SK-N-SH (cell line): ENCODE results near the gene FBXW11. TPM values are rescaled to one million over a fixed set of nuclear protein-coding genes. Genes with fewer than 3 reads are reported as not detected.
A peak's percentile ranks its signal among the peaks of the same experiment; 100 is the strongest.

ENCODE experiments used
- CTCF ChIA-PET: fragments of 300-600, 350-600 bp; formaldehyde crosslinking; extraction: SDS; loops from one replicate; lab custom pipeline; 2021; lab: Yijun Ruan, JAX
- POLR2A ChIA-PET: fragments of 350-600 bp; sonication (Branson Sonifier 250); formaldehyde crosslinking; extraction: SDS; loops from one replicate; lab custom pipeline; 2020; ENCODE audit warnings: antibody characterized with exemption, inconsistent platforms; lab: Yijun Ruan, JAX
- DNase-seq: peaks from one replicate; pipeline ENCODE4 v3.0.0; 2012
- H2AFZ ChIP-seq: fragments of 200-600 bp; sonication (generic); 2 replicates; pipeline ENCODE4 v1.8.1; 2016; ENCODE audit warnings: antibody characterized with exemption, mild to moderate bottlenecking, low read depth
- H3F3A ChIP-seq: fragments of 200-600 bp; sonication (generic); replicated peaks from 2 replicates; pipeline ENCODE3; 2016; ENCODE audit warnings: antibody characterized with exemption, mild to moderate bottlenecking; ENCODE audit not compliant: insufficient read depth
- H3K27ac ChIP-seq, 2 experiments: fragments of 200-500 bp in 1 of 2; fragments of 200-600 bp in 1 of 2; sonication (Bioruptor generic) in 1 of 2; sonication (generic), shearing (Covaris generic) in 1 of 2; 2 replicates each; pipeline versions ENCODE4 v1.5.1 to v1.6.1; 2014 to 2016; ENCODE audit warnings: low read depth in 2 of 2, inconsistent platforms in 1 of 2, low read length in 1 of 2, mild to moderate bottlenecking in 1 of 2, mixed read lengths in 1 of 2
- H3K27me3 ChIP-seq: fragments of 200-600 bp; sonication (generic), shearing (Covaris generic); 2 replicates; pipeline ENCODE4 v1.6.1; 2016; ENCODE audit warnings: mixed run types; ENCODE audit not compliant: insufficient read depth
- H3K36me3 ChIP-seq, 2 experiments: fragments of 200-500 bp in 1 of 2; fragments of 200-600 bp in 1 of 2; sonication (Bioruptor generic) in 1 of 2; sonication (generic) in 1 of 2; replicated peaks in 1 of 2; 2 replicates each; pipeline versions ENCODE3 to v1.5.1; 2014 to 2016; ENCODE audit warnings: low read length in 1 of 2, mild to moderate bottlenecking in 1 of 2; ENCODE audit not compliant: insufficient read depth in 2 of 2, control insufficient read depth in 1 of 2
- H3K4me1 ChIP-seq, 2 experiments: fragments of 200-500 bp in 1 of 2; fragments of 200-600 bp in 1 of 2; sonication (Bioruptor generic) in 1 of 2; sonication (generic), shearing (Covaris generic) in 1 of 2; 2 replicates each; pipeline versions ENCODE4 v1.5.1 to v1.6.1; 2014 to 2016; ENCODE audit warnings: low read depth in 1 of 2, low read length in 1 of 2, mixed run types in 1 of 2; ENCODE audit not compliant: insufficient read depth in 2 of 2, control insufficient read depth in 1 of 2
- H3K4me2 ChIP-seq: fragments of 200-600 bp; sonication (generic), shearing (Covaris generic); 2 replicates; pipeline ENCODE4 v1.6.1; 2017; ENCODE audit warnings: mixed run types
- H3K4me3 ChIP-seq, 2 experiments: fragments of 200-500 bp in 1 of 2; fragments of 200-600 bp in 1 of 2; sonication (Bioruptor generic) in 1 of 2; sonication (generic), shearing (Covaris generic) in 1 of 2; 2 replicates each; pipeline versions ENCODE4 v1.5.1 to v1.8.1; 2014 to 2016; ENCODE audit warnings: low read depth in 2 of 2, inconsistent platforms in 1 of 2, low read length in 1 of 2, mild to moderate bottlenecking in 1 of 2, mixed read lengths in 1 of 2, moderate library complexity in 1 of 2
- H3K79me2 ChIP-seq: fragments of 200-600 bp; sonication (generic); 2 replicates; pipeline ENCODE4 v1.8.1; 2017; ENCODE audit warnings: mild to moderate bottlenecking; ENCODE audit not compliant: insufficient read depth
- H3K9ac ChIP-seq: fragments of 200-600 bp; sonication (generic); 2 replicates; pipeline ENCODE4 v1.6.1; 2017; ENCODE audit warnings: mixed run types
- H3K9me2 ChIP-seq: fragments of 200-600 bp; sonication (generic); 2 replicates; pipeline ENCODE4 v1.6.1; 2017; ENCODE audit warnings: mixed run types
- H3K9me3 ChIP-seq: fragments of 200-600 bp; sonication (generic); 2 replicates; pipeline ENCODE4 v1.6.1; 2017; ENCODE audit warnings: mixed run types, mild to moderate bottlenecking, moderate library complexity
- H4K20me1 ChIP-seq: fragments of 200-600 bp; sonication (generic); 2 replicates; pipeline ENCODE4 v1.6.1; 2017; ENCODE audit warnings: mild to moderate bottlenecking, mixed run types; ENCODE audit not compliant: insufficient read depth
- CHD2 ChIP-seq: fragments of 150-350 bp; IDR thresholded peaks from 2 replicates; pipeline ENCODE4 v1.6.1; 2018; ENCODE audit warnings: low read length; ENCODE audit not compliant: partially characterized antibody
- ELF1 ChIP-seq: IDR thresholded peaks from 2 replicates; pipeline ENCODE4 v1.4.0; 2012
- EP300 ChIP-seq, 2 experiments: IDR thresholded peaks; 2 replicates each; pipeline versions ENCODE4 v1.4.0 to v1.6.1; 2012; ENCODE audit warnings: borderline replicate concordance in 1 of 2, low read depth in 1 of 2, low read length in 1 of 2
- FOSL2 ChIP-seq: IDR thresholded peaks from 2 replicates; pipeline ENCODE4 v1.4.0; 2012; ENCODE audit warnings: low read depth, mild to moderate bottlenecking, moderate library complexity, borderline replicate concordance
- GABPA ChIP-seq: IDR thresholded peaks from 2 replicates; pipeline ENCODE4 v1.4.0; 2012; ENCODE audit warnings: low read depth, mild to moderate bottlenecking
- IRF3 ChIP-seq: fragments of 150-350 bp; IDR thresholded peaks from 2 replicates; pipeline ENCODE4 v1.6.1; 2016; ENCODE audit warnings: mild to moderate bottlenecking, low read depth, low read length
- JUND ChIP-seq: IDR thresholded peaks from 2 replicates; pipeline ENCODE4 v1.4.0; 2012
- MEF2A ChIP-seq: IDR thresholded peaks from 2 replicates; pipeline ENCODE4 v1.4.0; 2012; ENCODE audit warnings: low read depth, borderline replicate concordance
- MXI1 ChIP-seq: IDR thresholded peaks from 2 replicates; pipeline ENCODE4 v1.6.1; 2012; ENCODE audit warnings: mild to moderate bottlenecking, low read depth, low read length, improper control_type of control experiment
- NRF1 ChIP-seq: IDR thresholded peaks from 2 replicates; pipeline ENCODE4 v1.6.1; 2012; ENCODE audit warnings: low read depth, mild to moderate bottlenecking, low read length
- POLR2AphosphoS5 ChIP-seq: IDR thresholded peaks from 2 replicates; pipeline ENCODE4 v1.6.1; 2012; ENCODE audit warnings: low read depth, low read length
- RAD21 ChIP-seq: IDR thresholded peaks from 2 replicates; pipeline ENCODE4 v1.6.1; 2012; ENCODE audit warnings: mild to moderate bottlenecking, low read length
- RCOR1 ChIP-seq: fragments of 150-350 bp; IDR thresholded peaks from 2 replicates; pipeline ENCODE4 v1.6.1; 2017; ENCODE audit warnings: antibody characterized with exemption, low read length
- SIN3A ChIP-seq: IDR thresholded peaks from 2 replicates; pipeline ENCODE4 v1.6.1; 2012; ENCODE audit warnings: low read depth, mild to moderate bottlenecking, low read length, moderate library complexity, borderline replicate concordance
- SMC3 ChIP-seq: IDR thresholded peaks from 2 replicates; pipeline ENCODE4 v1.6.1; 2012; ENCODE audit warnings: low read depth, low read length, improper control_type of control experiment
- TAF1 ChIP-seq: IDR thresholded peaks from 2 replicates; pipeline ENCODE4 v1.6.1; 2012; ENCODE audit warnings: low read depth, mild to moderate bottlenecking, low read length, moderate library complexity, borderline replicate concordance
- TCF12 ChIP-seq: IDR thresholded peaks from 2 replicates; pipeline ENCODE4 v1.4.0; 2012
- TEAD4 ChIP-seq: IDR thresholded peaks from 2 replicates; pipeline ENCODE4 v1.4.0; 2012; ENCODE audit warnings: mild to moderate bottlenecking, borderline replicate concordance; ENCODE audit not compliant: insufficient read depth
- YY1 ChIP-seq: IDR thresholded peaks from 2 replicates; pipeline ENCODE4 v1.4.0; 2012; ENCODE audit warnings: low read depth, mild to moderate bottlenecking
- WGBS: methylation state at CpG from one replicate; pipeline ENCODE4 v1.1.6; 2017; ENCODE audit warnings: low lambda C conversion rate; 5-methylcytosine and 5-hydroxymethylcytosine counted together
- polyA plus RNA-seq, 3 experiments: library from polyadenylated mRNA; depleted of rRNA; stranded (reverse); fragments of >200 nt; gene quantifications; 2 replicates each; pipeline ENCODE4 v1.2.3, GENCODE V29; 2012
- TF ChIP-seq, protein P1 (sequence below): IDR thresholded peaks from 2 replicates; pipeline ENCODE4 v1.4.0; 2012; ENCODE audit warnings: low read depth
- TF ChIP-seq, protein P2 (sequence below): IDR thresholded peaks from 2 replicates; pipeline ENCODE4 v1.4.0; 2012; ENCODE audit warnings: low read depth, borderline replicate concordance

Gene FBXW11
- polyA plus RNA-seq (2012; rRNA removed) = 37.5 and 51.1 TPM in 2 replicates
- 42.5 and 48.0 TPM in 2 replicates for polyA plus RNA-seq (2012; cell fraction: cytosol; rRNA removed)
- polyA plus RNA-seq (2012; cell fraction: nucleus; rRNA removed) = 20.9 and 40.9 TPM in 2 replicates

DNA sequence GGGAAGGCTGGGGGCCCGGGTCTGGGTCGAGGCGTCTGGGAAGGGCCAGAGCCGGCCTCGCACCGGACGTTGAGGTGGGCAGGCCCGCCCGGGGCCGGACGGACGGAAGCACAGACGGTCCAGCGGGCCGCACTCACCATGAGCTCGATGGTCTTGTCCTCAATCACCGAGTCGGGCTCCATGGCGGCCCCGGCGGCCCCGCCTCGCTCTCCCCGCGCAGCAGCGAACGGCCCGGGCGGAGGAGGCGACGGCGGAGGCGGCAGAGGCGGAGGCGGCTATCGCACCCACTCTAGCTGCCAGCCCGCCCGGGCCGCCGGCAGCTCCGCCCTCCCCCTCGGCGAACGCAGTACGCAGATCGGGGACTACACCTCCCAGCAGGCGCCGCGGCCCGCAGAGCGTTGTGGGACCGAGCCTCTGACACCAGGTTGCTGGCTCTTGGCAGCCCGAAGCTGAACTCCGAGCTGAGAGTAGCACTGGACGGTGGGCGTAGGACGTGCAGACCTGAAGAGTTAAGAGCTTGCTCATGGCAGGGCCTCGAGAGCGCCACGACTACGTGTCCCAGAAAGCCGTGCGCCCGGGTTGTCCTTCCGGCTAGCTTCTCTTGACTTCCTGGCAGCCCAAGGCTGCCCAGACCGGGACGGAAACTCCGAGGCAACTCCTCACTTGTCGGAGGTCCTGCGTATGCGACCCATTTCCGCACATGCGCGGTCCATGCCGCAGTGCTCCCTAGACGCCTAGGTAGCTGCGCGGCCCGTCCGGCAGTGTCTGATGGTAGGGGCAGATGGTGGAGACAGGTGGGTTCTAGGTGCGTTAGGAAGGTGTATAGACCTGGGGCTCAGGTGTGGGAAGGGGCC lies at the start of gene FBXW11:
TSS of gene FBXW11 (minus strand) at position 318 of the 854 bp plus-strand sequence. CDS start at position 182, 136 bp downstream.
- peak; percentile 93 for DNase-seq
- Histone ChIP-seq H2AFZ (peak within 1 kb of the TSS; percentile 97), H3K4me3 (peak within 1 kb of the TSS; percentile 85 to 94), H3K9me3 (no peaks in the 10 kb centered on the region), H3K27ac (peak within 1 kb of the TSS; percentile 97 to 98), H4K20me1 (peaks cover 42% of the 10 kb centered on the region), H3K9ac (peak within 1 kb of the TSS; percentile 97), H3K27me3 (no peaks in the 10 kb centered on the region), H3K79me2 (peaks cover 57% of the 10 kb centered on the region), H3K4me2 (peak within 1 kb of the TSS; percentile 94), H3K36me3 (no peaks in the 10 kb centered on the region), H3K4me1 (peaks cover 17 to 20% of the 10 kb centered on the region in 2 experiments), H3F3A (peaks cover 6% of the 10 kb centered on the region), H3K9me2 (no peaks in the 10 kb centered on the region)
- peak; percentile 68 for TF ChIP-seq NRF1
- TF ChIP-seq GABPA = peak; percentile 97
- TF ChIP-seq, protein P1, sequence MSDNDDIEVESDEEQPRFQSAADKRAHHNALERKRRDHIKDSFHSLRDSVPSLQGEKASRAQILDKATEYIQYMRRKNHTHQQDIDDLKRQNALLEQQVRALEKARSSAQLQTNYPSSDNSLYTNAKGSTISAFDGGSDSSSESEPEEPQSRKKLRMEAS = peak; percentile 43; the same call in 1 of the 2 replicates
- no peak for TF ChIP-seq MEF2A
- peak; percentile 67 for TF ChIP-seq CHD2
- TF ChIP-seq MXI1 = peak; percentile 75
- peak; percentile 96 for TF ChIP-seq POLR2AphosphoS5
- 0 out of 2 replicates have a peak, but pooled peaks have one; percentile 25 for TF ChIP-seq YY1
- TF ChIP-seq TAF1 = peak; percentile 89
- TF ChIP-seq, protein P2, sequence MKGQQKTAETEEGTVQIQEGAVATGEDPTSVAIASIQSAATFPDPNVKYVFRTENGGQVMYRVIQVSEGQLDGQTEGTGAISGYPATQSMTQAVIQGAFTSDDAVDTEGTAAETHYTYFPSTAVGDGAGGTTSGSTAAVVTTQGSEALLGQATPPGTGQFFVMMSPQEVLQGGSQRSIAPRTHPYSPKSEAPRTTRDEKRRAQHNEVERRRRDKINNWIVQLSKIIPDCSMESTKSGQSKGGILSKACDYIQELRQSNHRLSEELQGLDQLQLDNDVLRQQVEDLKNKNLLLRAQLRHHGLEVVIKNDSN = no peak
- peak; percentile 80; the same call in 1 of the 2 replicates for TF ChIP-seq ELF1
- TF ChIP-seq SIN3A = peak; percentile 32; the same call in 1 of the 2 replicates
- TF ChIP-seq SMC3 = no peak
- WGBS = 2% methylated on average over 32 of the region's 81 CpGs
- POLR2A ChIA-PET = interaction anchor here (0.6 to 1.4 kb wide), 6 partner anchors 13 to 287 kb away, joined by 3 to 9 read pairs (median 4); partner anchors contain the start of gene UBTD2
- CTCF ChIA-PET = interaction anchor here (0.6 to 3.8 kb wide), 11 partner anchors 22 to 594 kb away, joined by 3 to 26 read pairs (median 5); partner anchors contain the start of genes FGF18 and STK10

DNA sequence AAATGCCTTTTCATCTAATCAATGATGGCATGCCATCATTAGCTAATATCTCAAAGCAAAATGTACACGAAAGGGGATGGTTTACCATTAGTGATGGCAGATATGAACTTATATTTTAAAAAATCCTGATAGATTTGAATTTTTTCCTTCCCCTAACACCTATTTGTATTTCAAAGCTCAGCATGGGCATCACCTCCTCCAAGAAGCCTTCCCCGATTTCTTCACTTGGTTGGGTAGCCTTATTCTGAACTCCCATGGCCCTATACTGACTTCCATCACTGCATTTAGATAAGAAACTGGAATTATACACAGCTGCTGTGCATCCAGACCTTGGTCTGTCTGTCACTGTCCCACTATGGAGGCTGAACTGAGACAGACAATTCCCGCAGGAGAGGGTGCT lies 49.6 kb upstream of the FBXW11 start:
- TF ChIP-seq JUND (no peak), TCF12 (no peak), TEAD4 (no peak), FOSL2 (no peak), RAD21 (no peak), YY1 (no peak), RCOR1 (no peak), EP300 (IDR thresholded peaks at IDR 0.05; ENCODE audit: borderline replicate concordance in 1 of 2, low read depth in 1 of 2, low read length in 1 of 2) (no peak), CHD2 (no peak), ELF1 (no peak), IRF3 (no peak)
- TF ChIP-seq, protein P2 = no peak
- H3K4me1 ChIP-seq = peaks cover 0 to 4% of the 10 kb centered on the region in 2 experiments; a peak in 1 of 4 replicates
- H3K27ac ChIP-seq = no peak overlapping the region
- over 99% methylated on average over 3 of the region's 3 CpGs for WGBS
- ChIA-PET POLR2A (no interaction called here), CTCF (interaction anchor here (0.7 to 0.9 kb wide), 4 partner anchors 9 to 1715 kb away, joined by 3 to 5 read pairs (median 4); no protein-coding TSS in a partner anchor)
- no peak overlapping the region for H3K4me3 ChIP-seq
- no peaks in the 10 kb centered on the region for H3K9me2 ChIP-seq
- no peak overlapping the region for H3K4me2 ChIP-seq
- H3K79me2 ChIP-seq = no peaks in the 10 kb centered on the region
- H3K27me3 ChIP-seq = no peaks in the 10 kb centered on the region
- no peak overlapping the region for H3K9ac ChIP-seq
- peaks cover 17 to 35% of the 10 kb centered on the region in 2 experiments for H3K36me3 ChIP-seq
- DNase-seq = no peak
- H3F3A ChIP-seq = no peaks in the 10 kb centered on the region
- no peaks in the 10 kb centered on the region for H4K20me1 ChIP-seq
- no peak overlapping the region for H2AFZ ChIP-seq
- no peaks in the 10 kb centered on the region for H3K9me3 ChIP-seq
